NCI-H345 treated with DMSO at 0.1 percent for 48 hours (cell line): Measurements from ENCODE around the gene PDE4D.
"Not testable (repeated sequence)": the region's sequence is repeated elsewhere in the genome, so short reads cannot be mapped to it uniquely, and the experiment has no call there.

Experiments
- DNase-seq: peaks from one replicate; lab custom pipeline; 2025; ENCODE audit not compliant: unreplicated experiment; lab: John Stamatoyannopoulos, UW

Gene PDE4D

DNA sequence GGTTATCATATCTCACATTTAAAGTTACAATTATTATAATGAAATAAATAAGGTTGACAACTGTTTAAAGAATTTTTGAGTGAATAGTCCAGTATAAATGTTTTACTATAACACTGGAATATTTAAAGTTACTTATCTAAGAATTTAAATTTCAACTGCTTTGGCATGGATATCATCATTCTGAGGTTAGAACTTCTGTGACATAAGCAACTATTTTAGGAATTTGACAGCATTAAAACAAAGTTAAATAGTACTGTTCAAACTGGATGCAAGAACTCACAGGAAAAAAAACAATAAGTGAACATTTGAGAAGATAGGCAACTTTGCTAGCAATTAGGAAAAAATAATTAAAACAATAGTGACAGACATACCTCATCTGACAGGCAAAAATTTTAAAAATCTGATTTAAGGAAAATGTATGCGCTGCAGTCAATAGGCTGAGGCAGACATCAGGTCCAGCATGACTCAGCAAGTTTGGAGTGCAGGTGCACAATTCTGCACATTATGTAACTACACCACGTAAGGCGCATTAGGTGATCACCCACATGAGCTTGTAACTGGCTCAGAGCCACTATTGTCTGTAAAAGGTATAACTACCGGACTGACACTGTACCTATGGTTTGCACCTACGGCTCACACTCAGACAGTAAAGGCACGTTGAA is 180.6 kb downstream of the PDE4D start:
- DNase-seq, result no peak

DNA sequence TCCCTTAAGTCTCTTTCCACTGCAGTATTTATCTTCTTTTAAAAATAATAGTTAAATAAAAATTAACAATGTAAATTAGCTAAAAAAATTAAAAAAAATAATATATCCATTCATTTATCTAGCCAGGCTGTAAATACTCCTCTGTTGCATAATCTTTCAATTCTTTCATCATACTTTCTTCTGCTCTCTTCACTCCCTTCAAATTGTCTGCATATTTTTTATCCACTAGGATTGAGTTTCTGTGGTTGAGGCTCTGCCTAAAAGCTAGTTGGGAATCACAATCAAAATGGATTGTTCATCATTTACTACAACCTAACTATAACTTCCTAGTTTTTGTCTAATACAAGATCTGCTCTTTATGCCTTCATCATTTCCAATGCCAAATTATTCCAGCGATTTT is 182.2 kb downstream of the PDE4D start:
- DNase-seq, result no peak

DNA sequence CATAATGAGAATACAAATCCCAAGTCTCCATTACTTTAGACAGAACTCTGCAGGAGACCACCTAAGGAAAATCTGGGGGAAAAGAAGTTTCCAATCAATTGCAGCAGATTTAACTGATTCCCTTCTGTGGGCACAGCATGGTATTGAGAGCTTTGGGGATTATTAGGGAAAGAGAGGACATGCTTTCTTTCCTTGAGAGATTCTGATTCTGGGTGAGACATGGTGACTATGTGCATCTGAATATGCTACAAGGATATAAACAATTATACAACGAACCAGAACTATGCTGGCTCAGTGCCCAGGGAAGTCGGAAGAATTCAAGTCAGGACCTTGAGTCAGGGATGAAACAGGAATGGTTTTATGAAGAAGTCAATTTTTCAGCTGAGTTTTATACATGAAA is 183.7 kb downstream of the PDE4D start:
- no peak for DNase-seq

DNA sequence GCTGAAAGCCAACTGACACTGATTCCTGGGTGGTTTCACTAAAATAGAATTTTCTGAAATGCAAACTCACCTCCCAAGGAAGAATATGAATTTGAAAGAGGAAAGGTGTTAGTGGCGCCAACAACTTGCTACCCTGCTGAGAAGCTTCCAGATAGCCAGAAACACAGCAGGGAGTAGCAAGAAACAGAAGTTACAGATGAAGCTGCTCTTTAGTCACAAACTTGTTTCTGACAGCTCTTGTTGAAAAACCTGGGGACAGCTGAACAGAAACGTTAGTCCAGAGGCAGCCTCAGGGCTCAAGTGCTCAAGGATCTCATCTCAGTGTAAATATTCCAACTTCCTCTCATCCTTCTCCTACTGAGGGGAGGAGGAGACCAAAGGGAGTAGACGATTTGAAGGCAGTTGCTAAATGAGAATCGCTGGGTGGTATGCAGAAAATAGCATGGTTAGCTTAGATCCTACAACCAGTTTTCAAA is 184.1 kb downstream of the PDE4D start:
- no peak for DNase-seq

DNA sequence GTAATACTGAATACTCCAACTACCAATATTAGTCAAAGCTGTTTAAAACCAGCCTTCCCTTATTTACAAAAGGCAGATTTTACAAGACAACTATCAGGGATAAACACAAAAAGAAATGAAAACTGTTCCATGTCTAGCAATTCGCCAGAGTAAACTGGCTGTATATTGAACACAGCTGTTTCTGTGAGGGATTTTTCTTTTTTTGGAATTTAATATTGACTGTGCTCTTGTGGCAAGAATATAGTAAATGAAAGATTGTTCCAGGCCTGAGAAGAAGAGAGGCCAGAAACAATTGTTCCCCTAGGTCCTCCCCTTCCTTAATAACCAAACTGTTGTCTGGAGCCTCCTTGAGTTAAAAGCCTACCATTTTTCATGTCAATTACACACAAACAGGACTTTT is 188.6 kb downstream of the PDE4D start:
- no peak for DNase-seq

DNA sequence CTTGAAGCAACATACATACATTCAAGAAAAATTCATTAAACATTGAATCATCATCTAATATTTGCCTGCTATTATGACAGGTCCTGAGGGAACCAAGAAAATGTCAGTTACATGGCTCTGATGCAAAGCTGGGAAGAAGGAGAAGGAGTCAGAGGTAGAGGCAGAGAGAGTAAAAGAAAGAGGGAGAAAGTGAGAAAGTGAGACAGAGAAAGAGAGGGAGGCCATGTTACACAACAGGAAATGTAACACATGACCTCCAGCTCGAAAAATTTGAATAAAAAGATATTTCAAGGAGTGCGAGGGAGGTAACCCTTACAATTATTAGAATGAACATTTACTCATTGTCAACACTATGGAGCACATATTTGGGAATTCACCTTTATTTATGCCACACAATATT is 189.7 kb downstream of the PDE4D start:
- DNase-seq, result no peak

DNA sequence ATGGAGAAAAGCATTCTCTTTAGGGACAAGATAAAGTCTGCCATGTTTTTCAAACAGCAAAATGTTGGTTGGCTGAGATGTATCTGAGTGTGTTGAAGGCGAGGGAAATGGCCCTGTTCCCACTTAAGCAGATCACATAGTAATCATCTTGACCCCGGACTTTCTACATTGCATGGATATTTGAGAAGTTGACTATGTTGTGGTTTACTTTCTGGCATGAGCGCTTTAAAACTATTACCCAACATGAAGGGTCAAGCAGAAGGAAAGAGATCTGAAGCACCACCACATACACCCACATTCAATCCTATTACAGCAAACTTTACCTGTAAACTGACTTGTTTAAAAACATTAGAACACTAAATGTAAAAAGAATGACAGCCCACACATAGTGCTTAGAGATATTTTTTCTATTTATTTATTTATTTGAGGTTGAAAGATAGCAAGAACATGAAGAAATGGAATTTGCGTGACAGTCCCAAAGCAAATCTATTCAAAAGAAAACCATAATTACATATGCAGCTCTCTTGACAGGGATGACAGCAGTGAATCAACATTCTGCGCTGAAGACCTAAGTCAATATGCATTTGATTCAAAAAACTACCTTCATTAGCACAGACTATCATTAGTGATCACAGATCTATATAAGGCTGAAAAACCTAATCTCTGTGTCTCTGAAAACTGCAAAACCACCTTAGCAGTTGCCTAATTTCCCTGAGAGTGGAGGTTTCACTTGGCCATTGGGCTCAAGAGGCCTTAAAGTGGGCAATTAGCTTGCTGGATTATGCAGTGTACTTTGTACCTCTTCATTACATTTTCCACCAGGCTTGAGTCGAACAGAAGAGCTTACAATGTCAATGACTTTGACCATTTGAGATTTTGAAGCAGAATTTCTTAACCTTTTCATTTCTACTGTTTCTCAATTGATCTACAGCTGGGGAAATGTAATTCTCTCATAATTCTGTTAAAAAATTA is 195.0 kb downstream of the PDE4D start:
- DNase-seq, result no peak

DNA sequence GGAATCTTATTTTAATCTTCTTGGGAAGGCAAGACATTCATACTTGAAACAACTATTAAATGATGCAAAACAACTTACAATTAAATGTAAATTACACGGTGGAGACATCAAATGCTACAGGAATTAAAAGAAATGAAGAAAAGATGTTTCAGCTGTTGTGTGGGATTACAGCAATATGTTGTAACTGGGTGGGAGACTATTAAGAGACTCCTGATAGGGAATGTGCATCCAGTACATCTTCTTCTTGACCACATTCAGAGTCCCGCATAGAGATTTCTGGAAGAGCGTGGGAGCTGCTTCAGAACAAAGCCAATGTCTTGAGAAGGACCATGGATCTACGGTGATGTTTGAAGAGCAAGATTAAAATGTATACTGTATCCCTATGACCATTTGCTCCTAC is 199.1 kb downstream of the PDE4D start:
- no peak for DNase-seq

DNA sequence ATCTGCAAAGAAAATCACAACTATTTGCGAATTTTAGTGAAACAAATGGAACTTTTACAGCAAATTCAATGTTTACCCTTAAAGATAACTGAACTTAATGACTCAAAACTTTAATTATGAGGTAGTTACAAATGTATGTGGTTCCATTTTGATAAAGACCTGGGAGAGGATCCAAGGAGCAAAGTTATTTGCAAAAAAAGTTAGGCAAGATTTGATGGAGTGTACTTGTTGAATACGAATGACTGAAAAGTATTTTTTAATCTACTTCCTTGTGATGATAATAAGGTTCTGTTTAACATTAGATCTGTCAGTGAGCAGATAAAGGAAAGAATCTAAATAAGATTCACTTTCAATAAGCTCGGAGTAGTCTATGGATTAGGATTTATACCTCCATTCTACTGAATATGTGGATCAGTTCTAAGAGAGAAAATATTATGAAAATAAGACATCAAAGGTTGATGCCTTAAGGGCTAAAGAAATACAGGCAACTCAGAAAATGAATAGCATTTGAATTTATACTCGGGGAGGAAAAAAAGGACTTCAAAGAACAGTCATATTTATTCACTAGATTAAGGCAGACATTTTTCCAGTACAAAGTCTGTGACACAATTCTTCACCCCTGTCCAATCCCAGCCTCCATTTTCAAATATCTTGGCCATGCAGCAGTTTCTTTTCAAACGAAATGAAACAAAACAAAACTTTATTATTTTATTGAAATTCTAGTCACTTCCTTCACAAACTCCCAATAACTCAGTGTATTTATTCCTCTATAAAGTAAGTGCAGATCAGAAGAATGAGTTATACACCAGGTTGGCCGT is 199.8 kb downstream of the PDE4D start:
- DNase-seq, result no peak

DNA sequence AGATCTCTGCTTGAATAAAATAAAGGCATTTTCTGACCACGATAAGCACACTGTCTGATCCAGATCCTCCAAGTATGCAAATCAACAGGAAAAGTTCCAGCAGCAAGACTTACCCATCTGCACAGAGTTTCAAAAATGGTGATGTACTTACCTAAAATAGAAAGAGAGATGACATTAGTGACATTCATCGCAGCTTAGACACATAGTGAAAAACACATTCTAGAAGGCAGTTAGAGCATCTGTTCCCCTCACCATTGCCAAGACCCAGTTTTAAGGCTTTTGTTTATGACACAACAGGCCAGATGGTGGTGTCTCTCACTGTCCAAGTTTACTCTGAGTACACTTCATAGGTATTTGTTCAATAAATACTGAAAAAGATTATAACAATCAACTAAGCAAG is 207.7 kb downstream of the PDE4D start:
- DNase-seq, result no peak

DNA sequence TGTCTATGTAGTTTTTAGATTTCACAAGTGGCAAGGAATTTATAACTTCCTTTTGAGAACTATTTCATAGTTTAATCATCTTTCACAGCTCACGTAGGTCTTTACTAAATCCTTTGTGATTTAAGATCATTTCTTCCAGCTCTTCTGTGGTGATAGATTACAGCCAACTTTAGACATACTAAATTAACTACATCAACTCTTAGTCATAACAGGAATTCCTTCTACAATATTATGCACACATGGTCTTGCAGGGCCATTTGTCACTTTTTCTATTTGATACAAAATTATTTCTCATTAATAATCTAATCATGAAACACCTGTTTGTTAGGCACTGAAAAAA is 208.4 kb downstream of the PDE4D start:
- no peak for DNase-seq

DNA sequence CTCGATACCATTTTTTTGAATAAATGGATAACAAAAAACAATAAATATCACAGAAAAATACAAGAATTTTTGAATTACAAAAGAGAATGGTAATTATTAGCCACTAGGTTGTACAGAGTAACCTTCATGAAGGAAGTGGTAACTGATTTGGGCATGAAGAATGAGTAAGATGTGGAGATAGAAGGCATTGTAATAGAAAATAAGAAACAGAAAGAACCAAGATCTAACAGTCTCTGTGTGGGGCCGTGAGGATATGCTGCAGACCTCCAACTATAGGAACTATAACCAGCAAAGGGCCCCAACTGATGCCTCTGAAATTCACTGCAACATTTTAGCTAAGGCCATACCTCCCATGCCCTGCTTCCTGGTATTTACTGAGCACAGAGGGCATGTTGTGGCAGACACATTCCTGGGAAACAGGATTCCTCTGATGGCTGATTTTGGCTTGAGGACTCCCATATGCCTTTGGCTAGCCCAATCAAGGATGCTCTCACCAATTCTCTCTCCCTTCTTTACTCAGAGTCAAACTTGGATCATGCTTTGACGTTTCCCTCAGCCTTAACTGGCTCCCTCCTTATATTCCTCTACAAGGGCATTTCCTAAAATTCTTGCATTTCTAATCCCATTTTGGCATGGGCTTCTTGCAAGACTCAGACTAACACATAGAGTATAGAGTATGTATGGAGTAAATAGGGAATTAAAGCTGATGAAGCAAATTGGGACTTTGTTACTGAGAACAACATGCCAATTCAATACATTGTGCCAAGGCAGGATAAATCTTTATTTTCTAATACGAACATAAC is 208.9 kb downstream of the PDE4D start:
- no peak for DNase-seq

DNA sequence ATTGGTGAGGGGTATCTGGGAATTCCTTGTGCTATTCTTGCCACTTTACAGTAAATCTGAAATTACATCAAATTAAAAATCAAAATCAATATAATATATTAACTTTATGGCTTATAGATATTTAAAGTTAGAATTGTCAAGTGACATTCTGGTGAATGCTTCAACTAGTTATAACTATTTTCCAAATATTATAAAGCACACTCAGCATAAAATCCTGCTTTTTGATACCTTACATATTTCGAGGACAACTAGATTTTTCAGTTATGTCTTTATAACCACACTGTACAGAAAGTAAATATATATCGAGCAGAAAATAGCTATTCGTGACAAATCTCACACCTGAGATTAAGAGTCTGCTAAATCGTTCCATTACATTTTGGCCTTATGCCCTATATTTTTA is 210.2 kb downstream of the PDE4D start:
- DNase-seq, result no peak

DNA sequence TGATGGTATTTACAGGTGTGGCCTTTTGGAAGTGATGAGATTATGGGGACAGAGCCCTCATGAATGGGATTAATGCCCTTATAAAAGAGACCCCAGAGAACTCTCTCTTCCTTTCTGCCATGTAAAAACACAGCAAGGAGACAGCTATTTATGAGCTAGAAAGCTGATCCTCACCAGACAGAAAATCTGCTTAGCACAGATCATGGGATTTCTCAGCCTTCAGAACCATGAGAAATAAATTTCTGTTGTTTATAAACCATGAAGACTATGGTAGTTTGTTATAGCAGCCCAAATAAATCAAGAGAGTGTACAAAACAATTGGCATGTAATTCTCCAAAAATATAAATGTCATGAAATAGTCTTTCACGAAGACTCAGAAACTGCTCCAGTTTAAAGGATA is 211.0 kb downstream of the PDE4D start:
- no peak for DNase-seq

DNA sequence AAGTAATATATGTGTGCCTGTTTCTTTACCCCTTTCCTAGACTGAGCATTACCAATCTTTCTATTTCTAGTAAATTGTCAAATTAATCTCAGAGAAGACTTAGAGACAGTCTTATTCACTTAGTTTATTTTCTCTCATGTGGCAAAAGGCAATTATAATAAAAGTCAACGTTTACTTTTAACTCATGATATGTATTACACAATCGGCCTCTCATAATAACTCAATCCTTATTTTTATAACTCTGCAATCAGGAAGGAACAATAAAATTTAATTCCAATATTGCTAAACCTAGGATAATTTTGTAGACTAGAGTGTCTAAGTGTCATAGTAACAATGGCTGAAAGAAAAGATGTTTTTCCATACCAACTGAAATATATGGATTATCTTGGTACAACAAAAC is 214.6 kb downstream of the PDE4D start:
- DNase-seq, result no peak

DNA sequence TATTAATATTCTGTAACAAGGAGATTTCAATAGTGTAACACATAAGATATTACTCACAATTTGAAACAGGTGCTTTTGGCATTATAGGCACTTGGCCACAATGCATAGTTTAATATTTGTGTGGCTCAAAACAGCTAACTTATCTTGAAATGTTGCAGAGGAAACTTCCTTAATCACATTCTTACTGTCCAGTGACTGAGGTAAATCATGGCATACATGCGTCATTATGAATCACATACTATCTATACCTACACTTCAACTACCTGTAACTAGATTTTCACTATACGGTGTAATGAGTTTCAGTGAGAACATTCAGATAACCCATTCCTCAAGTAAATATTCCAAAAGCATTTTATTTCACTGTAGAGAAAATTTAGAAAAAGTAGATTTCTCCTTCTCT is 218.8 kb downstream of the PDE4D start:
- no peak for DNase-seq

DNA sequence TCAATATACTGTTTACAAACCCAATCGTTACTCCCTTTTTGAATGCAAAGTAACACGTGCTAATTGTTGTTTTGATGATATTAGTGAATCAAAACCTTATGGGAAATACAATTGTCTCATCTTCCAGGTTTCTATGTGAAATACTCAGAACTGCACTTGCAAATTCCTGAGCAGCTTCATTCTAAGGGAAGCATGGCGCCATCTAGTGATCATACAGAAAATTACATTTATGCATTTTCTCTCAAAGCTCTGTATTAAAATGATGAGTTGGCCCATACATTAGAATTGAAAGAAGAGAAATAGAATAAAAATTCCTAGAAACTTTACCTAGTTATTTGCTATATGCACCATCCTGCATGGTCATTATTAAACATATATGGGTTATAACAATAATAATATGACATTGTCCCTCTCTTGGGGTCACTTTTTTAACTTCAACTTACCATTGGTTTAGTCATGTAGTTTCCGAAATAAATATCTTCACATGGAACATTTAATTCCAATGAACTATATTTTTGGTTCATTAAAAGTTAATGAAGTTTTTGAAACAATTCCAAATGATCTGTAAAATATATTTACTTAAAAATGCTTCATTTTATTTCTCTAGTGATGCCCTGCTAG is 220.0 kb downstream of the PDE4D start:
- DNase-seq, result peak; percentile 18

DNA sequence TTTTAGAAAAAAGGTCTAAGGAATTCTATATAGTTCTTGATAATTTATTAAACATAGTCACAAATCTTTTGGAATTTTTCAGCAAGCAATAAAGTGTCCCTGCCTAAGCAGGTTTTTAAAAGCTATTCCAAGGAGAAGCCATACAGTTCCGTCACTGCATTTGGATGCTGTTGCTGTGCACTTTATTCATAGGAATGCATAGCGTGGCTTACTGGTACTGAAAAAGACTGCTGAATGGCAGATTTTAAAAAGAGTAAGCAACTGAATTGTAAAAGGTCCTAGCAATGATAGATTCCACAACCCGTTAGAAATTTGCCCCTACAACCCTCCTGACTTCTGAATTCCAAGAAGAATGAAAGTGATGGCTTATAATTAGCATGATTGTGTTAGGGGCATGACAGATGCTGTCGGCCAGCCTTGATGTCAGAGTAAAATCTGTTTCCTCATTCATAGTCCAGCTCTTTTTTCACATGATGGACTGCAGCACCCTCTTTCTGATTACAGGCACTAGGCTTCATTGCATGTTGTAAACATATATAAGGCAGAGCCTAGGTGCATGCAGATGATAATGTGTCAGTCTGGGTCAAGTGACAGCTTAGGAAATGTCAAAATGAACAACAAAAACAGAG is 227.0 kb downstream of the PDE4D start:
- no peak for DNase-seq

DNA sequence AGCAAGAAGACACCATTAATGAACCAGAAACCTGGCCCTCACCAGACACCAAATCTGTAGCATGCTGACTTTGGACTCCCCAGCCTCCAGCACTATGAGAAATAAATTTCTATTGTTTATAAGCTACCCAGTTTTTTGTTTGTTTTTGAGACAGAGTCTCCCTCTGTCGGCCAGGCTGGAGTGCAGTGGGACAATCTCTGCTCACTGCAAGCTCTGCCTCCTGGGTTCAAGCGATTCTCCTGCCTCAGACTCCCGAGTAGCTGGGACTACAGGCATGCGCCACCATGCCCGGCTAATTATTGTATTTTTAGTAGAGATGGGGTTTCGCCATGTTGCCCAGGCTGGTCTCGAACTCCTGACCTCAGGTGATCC is 227.7 kb downstream of the PDE4D start:
- DNase-seq, result not testable (repeated sequence)
